IPS DF 4.7 (cell line): Measurements from ENCODE around the gene SIL1.
"Not testable (repeated sequence)": the region's sequence is repeated elsewhere in the genome, so short reads cannot be mapped to it uniquely, and the experiment has no call there.

Experiments
- DNase-seq: peaks from one replicate; pipeline ENCODE4 v3.0.0-alpha.2; 2013; ENCODE audit warnings: low spot score; ENCODE audit errors: extremely low read depth

Gene SIL1

DNA sequence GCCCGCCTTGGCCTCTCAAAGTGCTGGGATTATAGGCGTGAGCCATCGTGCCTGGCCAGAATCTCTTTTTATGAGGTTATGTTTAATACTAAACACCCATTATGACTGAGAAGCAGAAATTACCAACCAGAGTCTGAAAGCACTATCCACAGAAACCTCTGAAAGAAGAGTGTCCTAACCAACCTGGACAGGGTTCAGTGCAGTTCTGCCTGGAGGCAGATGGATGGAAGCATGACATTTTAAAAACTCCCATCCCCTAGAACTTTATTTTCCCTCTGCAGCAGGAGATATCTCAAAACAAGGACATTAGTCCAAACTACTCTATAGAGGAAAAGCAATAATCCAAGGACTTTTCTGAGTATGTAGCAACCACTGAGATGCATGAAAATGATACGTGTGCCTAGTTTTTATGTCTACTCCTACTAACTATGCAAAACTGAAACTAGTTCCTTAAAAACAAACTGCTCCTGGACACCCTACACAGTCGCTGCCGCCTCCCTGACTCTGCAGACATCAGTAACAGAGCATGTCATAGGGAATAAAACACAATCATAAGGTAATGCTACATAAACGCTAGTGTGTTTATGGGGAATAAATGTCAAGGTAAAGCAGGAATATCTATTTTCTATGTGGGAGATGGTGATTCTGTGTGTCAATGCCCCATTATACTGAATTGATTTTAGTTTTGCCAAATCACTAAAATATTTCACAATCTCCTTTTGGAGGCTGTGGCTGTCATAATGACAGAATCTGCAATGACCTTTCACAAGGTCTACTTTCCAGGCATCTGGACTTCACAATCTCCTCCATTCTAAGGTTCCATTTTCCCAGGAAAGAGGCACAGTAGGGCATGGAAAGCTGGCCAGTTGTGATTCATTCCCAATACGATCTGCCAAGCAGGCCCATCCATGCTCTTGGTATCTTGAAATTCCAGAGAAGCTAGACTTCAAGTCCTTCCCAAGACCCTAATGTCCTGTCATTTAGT, 122.8 kb downstream of the SIL1 start:
- no peak for DNase-seq

DNA sequence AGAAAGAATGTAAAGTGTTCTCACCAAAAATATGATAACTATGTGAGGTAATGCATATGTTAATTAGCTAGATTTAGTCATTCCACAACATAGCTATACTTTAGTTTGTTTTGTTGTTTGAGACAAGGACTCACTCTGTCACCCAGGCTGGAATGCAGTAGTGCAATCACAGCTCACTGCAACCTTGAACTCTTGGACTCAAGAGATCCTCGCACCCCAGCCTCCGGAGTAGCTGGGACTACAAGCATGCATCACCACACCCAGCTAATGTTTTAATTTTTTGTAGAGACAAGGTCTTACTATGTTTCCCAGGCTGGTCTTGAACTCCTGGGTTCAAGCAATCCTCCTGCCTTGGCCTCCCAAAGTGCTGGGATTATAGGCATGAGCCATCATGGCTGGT, 124.2 kb downstream of the SIL1 start:
- DNase-seq: not testable (repeated sequence)

DNA sequence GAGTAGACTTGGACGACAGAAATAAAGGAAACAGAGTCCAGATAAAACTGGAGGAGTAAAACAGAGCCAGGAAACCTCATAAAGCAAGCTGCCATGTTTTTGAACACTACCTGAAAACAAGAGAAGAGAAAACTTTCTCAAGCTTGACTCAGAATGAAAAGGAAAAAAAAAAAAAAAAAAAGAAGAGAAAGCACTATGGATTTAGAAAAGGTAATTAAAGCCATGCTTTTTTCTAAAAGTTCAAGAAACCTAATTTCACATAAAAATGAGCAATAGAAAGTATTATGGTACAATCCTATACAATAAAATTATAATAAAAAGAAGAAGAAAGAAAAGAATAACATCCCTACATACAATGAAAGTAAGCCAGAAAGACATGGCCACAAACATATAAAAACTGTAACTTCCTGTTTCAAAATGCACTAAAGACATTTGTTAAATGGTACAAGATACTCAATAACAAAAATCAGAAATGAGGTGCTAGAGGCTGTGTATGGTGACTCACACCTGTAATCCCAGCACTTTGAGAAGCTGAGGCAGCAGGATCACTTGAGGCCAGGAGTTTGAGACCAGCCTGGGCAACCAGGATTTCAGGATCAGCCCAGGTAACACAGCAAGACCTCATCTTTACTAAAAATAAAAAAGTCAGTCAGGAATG, 129.5 kb downstream of the SIL1 start:
- no peak for DNase-seq

DNA sequence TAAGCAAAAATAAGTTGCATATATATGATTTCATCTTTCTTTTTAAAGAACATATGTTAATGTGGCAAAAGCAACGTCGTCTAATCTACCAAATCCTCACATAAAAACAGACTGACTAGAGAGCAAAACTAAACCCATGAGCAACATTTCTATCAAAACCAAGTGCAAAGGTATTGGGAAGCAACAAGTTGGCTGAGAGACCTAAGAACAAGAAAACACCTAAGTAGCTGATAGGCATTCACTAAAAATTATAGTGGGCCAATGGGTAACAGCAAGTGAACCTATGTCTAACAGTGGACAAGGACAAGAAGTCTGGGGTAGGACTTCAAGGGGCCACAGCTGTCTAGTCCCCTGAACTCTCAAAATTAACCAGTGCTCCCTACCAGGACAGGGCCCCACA, 130.1 kb downstream of the SIL1 start:
- DNase-seq: no peak

DNA sequence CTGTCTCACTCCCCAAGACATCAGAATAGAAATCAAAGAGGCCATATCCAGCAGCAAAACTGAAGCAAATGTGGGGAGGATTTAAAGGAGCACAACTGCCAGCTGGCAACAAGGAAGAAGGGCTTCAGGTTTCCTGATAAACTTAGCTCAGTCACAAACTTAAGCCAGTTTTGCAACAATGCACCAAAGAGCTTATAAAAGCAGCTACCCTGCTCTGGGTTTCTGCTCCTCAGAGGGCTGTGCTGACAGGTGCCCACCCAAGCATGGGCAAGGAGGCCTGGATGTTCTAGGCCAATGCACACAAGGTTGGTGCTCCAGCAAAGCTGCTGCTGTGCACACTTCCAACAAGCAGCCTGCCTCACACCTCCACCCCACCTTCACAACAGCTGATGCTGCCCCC, 132.9 kb downstream of the SIL1 start:
- no peak for DNase-seq

DNA sequence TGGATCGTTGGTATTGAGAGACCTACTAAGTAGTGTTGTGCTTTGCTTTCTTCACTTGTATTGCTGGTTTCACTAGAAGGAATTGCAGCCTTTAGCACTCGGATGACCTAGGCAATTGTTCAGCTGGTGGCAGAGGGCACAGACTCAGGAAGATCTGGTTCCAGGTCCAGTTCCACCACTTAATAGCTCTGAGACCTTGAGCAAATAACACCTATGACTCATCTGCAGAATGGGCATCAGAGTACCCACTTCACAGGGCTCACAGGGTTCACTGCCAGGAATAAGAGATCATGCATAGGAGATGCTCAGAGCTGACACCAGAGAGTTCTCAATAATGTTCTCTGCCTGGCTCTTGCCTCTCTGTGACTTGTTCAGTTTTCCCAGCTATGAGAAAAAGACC, 133.6 kb downstream of the SIL1 start:
- no peak for DNase-seq

DNA sequence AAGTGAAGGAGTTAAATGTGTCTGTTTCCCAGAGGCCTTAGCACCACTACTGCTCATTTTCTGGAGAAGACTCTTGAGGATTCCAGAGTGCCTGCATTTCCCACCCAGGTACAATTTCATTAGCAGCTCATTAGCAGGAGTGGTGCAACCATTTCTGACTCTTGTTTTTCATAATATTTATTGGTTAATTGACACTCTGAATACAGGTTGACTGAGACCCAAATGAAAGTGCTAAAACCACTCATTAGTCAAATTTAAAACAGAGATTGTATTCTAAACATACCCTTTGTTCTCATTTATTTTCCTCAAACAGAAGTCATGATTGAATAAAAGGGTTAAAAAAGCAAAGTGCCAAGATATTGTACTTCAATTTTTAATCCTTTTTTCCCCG, 134.5 kb downstream of the SIL1 start:
- DNase-seq: no peak

DNA sequence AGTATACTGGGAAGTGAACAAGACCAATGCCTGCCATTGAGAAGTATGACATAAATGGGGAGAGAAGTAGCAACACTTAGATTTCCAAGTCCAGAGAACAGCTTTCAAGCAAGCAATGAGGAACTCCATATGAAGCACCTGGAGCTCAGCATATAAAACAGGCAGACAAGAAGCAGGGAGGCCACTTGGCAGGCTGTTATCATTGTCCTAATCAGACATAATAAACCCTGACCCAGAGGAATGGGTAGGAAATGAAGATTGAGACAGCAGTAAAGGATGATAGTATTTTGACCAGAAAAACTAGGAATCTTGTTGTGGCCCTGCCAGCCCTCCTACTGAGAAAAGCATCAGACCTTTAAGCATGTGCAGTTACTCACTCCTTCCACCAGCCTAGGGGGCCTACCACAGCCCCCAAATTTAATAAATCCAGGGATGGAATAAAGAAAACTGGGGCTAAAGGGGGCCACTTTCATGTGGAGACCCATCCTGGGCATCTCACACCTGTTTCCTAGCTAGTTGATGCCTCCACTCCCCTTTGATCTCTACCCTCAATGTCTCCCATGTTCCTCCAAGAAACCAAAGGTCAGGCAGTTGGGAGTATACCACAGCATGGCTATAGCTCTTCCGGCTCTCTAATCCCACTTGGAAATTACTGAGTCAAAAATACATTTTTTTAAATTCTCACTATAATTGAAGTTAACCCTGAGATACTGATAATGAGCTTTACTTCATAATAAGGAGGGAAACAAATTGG, 135.1 kb downstream of the SIL1 start:
- no peak for DNase-seq

DNA sequence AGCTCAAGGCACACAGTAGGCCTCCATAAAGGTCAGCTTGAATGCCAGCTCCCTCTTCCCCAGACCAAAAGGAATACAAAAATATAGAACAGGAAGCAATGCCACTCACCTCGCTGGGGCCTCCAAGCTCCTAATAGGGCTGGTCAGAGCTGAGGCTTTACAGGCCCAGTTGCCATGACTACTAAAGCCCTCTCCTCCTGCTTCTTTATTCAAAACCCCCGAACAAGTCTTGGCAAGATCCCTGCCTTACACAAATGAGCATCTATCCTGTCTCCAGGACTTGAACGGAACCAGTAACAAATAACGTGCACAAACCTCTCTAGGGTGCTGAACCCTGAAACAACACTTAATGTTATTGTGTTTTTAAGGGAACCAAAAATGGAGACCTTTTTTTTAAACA, 136.3 kb downstream of the SIL1 start:
- no peak for DNase-seq

DNA sequence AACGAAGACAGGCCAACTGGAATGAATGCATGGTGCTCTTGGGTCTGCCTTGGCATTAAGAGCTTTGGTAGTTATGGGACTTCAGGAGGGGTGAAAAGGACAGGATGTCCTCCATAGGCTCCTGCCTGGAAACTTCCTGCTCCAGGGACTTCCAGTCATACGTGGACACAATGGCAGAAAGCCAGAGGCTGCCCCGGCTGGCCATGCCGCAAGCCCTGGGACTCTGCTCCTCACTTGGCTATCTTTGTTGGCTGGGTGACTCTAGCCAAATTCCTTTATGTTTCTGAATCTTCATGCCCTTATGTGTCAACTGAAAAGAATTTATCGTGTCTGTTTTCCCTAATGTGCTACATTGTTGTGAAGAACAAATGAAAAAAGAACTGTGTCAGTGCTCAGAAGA, 136.9 kb downstream of the SIL1 start:
- DNase-seq: no peak

DNA sequence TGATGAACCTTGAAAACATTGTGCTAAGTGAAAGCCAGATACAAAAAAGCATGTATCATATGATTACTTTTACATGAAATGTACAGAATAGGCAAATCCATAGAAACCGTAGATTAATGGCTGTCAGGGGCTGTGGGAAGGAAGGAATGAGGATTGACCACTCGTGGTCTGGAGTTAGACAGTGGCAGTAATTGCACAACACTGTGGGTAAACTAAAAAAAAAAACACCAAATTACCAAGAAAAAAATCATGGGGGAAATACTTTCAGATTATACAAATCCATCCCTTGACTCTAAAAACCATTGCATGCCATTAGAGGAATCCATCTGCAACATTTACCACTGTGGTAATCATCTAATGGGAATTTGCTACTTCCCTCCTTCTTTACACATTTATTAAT, 140.0 kb downstream of the SIL1 start:
- DNase-seq: no peak

DNA sequence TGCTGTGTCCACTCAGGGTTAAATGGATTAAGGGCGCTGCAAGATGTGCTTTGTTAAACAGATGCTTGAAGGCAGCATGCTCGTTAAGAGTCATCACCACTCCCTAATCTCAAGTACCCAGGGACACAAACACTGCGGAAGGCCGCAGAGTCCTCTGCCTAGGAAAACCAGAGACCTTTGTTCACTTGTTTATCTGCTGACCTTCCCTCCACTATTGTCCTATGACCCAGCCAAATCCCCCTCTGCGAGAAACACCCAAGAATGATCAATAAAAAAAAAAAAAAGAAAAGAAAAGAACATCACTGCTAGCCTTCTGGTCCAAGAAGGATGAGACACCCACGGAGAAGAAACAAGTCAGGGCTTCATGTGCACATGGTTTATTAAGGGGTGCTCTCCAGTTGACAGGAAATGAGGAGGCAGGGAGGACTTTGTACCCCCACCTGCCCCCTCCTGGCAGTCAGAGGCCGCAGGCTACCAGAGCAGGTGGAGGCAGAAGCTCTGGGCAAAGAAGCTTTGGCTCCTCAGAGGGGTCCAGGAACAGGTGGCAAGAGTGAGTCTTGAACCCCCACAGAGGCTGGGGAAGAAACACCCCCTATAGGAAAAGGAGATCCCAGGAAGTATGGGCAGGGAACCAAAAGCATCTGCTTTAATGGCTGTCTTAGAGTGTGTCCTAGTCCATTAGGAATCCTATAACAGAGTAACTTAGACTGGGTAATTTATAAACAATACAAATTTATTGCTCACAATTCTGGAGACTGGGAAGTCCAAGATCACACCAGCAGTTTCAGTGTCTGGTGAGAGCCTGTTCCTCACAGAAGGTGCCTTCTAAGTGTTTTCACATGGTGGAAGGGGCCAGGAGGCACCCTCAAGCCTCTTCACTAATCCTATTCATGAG, 140.9 kb downstream of the SIL1 start:
- not testable (repeated sequence) for DNase-seq

DNA sequence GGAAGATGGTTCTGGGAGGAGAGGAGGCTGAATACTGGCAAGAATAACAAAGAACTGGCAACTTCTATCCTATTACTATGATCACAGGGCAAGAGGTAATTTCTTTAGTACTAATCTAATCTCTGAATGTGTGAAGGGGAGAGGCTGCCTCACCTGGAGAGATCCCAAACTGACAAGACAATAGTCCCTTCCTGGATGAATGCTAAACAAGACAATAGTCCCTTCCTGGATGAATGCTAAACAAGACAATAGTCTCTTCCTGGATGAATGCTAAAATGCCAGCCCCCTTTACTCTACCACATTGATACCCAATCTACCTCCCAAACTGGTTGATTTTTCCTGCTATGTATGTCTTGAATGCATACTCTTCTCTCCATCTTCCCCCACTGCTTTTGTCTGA, 145.2 kb downstream of the SIL1 start:
- no peak for DNase-seq

DNA sequence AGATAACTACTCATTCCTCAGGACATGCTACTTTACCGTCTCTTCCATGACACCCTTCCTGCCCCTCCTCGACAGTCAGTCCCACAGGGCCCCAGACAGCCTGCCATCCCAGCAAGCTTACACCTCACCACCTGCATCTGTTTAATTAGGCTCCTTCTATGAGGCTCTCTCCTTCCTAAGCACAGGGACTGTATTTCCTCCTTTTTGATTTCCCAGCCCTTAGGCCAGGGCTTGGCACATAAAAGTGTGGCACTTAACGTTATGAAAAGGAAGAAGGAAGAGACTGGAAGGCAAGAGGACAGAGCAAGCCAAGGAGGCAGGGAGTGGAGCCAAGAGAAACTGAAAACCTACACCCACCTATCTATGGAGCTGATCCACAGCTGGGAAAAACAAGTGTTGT, 146.8 kb downstream of the SIL1 start:
- DNase-seq: no peak

DNA sequence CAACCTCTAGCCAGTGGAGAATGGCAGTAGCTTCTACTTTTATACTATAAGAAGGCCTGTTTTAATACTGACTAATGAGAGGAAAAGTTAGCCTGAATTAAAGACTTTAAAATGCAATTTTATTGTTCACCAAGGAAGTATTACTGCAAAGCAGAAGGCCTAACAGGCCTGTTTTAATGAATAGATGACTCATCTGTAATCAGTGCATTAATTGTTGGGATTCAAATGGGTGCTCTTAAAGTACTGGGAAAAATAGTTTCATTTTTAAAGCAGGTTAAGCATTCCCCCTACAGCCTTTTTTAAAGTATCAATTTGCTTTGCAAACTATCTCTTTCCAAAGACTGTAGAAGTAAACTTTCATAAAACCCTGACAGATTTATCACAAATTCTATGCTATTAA, 147.7 kb downstream of the SIL1 start:
- no peak for DNase-seq

DNA sequence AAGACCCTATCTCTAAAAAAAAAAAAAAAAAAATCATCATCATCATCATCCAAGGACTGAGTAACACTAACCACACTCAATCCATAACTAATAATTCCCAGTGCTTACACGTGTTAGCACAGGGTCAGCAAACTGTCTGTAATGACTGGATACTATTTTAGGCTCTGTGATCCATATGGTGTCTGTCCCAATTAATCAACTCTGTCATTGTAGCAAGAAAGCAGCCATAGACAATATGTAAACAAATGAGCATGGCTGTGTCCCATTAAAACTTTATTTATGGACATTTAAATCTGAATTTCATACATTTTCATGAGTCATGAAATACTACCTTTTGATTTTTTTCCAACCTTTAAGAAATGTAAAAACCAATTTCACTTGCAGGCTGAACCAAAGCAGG, 148.4 kb downstream of the SIL1 start:
- no peak for DNase-seq

DNA sequence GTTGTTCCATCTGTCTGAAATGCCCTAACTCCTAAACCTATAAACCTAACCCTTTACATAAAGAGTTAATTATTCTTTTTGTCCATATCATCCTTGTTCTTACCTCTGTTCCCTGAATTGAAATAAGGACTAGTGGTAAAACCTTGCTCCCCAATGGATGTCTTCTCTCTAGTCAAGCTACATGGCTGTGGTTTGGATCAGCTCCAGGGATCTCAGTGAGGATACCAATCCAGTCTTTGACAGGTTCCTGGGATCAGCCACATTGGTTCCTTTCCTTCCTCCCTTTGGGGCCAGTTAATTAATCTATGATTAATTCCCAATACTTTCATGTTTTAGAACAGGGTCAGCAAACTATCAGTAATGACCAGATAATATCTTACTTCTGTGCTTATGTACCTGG, 151.6 kb downstream of the SIL1 start:
- DNase-seq: no peak

DNA sequence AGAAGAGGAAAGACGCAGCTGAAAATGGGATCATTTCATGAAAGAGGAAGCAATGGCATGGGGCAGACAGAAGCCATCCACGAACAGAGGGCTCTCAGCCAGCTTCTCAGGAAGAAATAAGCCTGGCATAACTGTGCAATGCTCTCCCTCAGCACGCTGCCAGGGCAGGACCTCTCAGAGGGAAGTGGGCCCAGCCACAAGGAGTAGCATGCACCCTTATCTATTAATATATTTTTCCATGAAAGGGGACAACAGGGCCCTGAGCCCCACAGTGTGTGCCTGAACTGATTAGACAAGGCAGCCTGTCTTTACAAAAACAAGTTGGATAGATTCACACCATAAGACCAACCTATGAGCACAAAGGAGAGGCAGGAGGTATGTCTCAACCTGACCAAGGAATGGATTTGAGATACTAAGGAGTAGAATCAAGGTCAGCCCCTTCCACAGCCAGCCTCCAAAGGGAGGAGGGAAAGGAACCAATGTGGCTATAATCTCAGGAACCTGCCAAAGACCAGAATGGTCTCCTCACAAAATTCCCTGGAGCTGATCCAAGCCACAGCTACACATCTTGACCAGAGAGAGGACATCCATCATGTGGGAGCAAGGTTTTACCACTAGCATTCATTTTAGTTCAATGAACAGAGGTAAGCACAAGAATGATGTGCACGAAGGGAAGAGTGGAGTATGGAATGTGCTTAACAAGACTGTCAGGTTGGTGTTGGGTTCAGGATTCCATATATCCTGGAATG, 154.8 kb downstream of the SIL1 start:
- no peak for DNase-seq

DNA sequence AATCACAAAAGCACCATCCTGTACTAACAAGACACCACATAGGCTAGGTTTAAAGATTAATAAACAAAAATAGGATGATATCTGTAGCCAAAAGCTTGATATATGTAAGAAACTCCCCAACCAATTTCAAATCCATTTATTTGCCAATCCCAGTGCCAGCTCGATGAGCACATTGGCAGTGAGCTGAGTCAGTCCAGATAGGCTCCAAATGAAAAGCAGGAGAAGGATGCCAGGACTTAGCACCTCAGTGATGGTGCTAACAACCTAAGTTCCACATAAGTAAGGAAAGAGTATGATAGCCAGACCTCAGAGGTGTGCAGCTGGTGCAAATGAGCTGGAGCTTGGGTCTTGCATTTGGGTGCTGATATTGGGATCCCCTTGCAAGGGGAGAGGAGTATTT, 158.1 kb downstream of the SIL1 start:
- DNase-seq: no peak

DNA sequence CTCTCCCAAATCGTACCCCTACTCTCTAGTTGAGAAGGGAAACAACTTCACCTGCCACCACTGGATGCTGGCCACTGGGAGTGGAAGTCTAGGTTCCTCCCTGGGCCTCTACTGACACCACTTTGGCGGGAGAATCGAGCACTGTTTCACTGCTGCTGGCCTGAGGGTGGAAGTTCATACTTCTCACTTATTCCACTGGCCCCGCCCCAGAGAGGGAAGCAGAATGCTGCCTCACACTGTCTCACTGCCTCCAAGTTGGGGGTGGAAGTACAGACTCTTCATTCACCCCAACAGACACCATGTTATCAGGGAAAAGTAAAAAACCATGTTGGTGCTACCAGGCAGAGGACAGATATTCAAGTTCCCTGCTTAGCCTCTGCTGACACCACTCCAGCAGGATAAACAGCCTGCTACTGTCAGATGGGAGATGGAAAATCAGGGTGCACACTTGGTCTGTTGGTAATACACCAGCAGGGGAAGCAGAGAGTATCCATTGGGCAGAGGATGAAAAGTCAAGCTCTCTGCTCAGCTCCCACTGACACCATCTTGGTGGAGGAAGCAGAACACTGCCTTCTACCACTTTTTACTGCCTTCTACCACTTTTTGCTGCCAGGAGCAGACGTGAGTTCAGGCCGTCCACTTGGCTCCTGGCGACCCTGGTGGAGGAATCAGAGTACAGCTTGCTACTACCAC, 159.4 kb downstream of the SIL1 start:
- no peak for DNase-seq
